HepG2 (cell line): ENCODE data around the gene CAND2. TPM values are rescaled to one million over a fixed set of nuclear protein-coding genes. Genes with fewer than 3 reads are reported as not detected.

ENCODE experiments used
- ATF7-NPFF ChIP-seq: sonication (generic); formaldehyde crosslinking; IDR thresholded peaks from 2 replicates; pipeline ENCODE4 v1.8.1; 2023; ENCODE audit warnings: mild to moderate bottlenecking, low read depth, missing genetic modification reagents, moderate library complexity
- CBFB ChIP-seq: sonication (generic); formaldehyde crosslinking; IDR thresholded peaks from 2 replicates; pipeline ENCODE4 v1.4.0; 2020; ENCODE audit warnings: missing genetic modification reagents
- EP300 ChIP-seq, 3 experiments: sonication (generic) in 1 of 3; formaldehyde crosslinking in 1 of 3; IDR thresholded peaks; 2 replicates each; pipeline versions ENCODE4 v1.5.1 to v1.6.1; 2011 to 2020; ENCODE audit warnings: low read depth in 2 of 3, low read length in 2 of 3, borderline replicate concordance in 1 of 3, improper control_type of control experiment in 1 of 3, mild to moderate bottlenecking in 1 of 3, missing genetic modification reagents in 1 of 3, moderate library complexity in 1 of 3
- FOXP1 ChIP-seq, 2 experiments: fragments of 450-650 bp in 1 of 2; IDR thresholded peaks; 2 replicates each; pipeline ENCODE4 v1.6.1; 2017 to 2018; ENCODE audit warnings: antibody characterized with exemption in 1 of 2
- MED1 ChIP-seq: sonication (generic); formaldehyde crosslinking; IDR thresholded peaks from 2 replicates; pipeline ENCODE4 v1.4.0; 2020; ENCODE audit warnings: missing genetic modification reagents
- NR1H2 ChIP-seq: sonication (generic); formaldehyde crosslinking; IDR thresholded peaks from 2 replicates; pipeline ENCODE4 v1.8.1; 2022; ENCODE audit warnings: low read depth, missing genetic modification reagents, borderline replicate concordance
- TARDBP ChIP-seq: sonication (generic); formaldehyde crosslinking; IDR thresholded peaks from 2 replicates; pipeline ENCODE4 v1.8.0; 2022; ENCODE audit warnings: mild to moderate bottlenecking, missing genetic modification reagents
- TCF7L2 ChIP-seq: IDR thresholded peaks from 2 replicates; pipeline ENCODE4 v1.6.1; 2011; ENCODE audit warnings: mild to moderate bottlenecking, low read depth, low read length, moderate library complexity
- YEATS2 ChIP-seq: sonication (generic); formaldehyde crosslinking; IDR thresholded peaks from 2 replicates; pipeline ENCODE4 v1.4.0; 2020; ENCODE audit warnings: missing genetic modification reagents, borderline replicate concordance
- ZFP36L1 ChIP-seq: sonication (generic); formaldehyde crosslinking; IDR thresholded peaks from 2 replicates; pipeline ENCODE4 v1.8.0; 2022; ENCODE audit warnings: mild to moderate bottlenecking, missing genetic modification reagents, moderate library complexity
- ZNF136 ChIP-seq: sonication (generic); formaldehyde crosslinking; IDR thresholded peaks from 2 replicates; pipeline ENCODE4 v1.8.1; 2022; ENCODE audit warnings: low read depth, mild to moderate bottlenecking, moderate library complexity, missing genetic modification reagents
- ZNF20 ChIP-seq: sonication (generic); formaldehyde crosslinking; IDR thresholded peaks from 2 replicates; pipeline ENCODE4 v1.4.0; 2020; ENCODE audit warnings: mild to moderate bottlenecking, moderate library complexity, missing genetic modification reagents
- ZNF24 ChIP-seq: fragments of 450-650 bp; IDR thresholded peaks from 2 replicates; pipeline ENCODE4 v1.6.1; 2017; ENCODE audit warnings: antibody characterized with exemption, mild to moderate bottlenecking
- ZNF274 ChIP-seq: sonication (generic); formaldehyde crosslinking; IDR thresholded peaks from 2 replicates; pipeline ENCODE4 v1.5.1; 2020; ENCODE audit warnings: mild to moderate bottlenecking, missing genetic modification reagents
- ZNF292 ChIP-seq: sonication (generic); formaldehyde crosslinking; IDR thresholded peaks from 2 replicates; pipeline ENCODE4 v1.8.1; 2022; ENCODE audit warnings: mild to moderate bottlenecking, low read depth, missing genetic modification reagents, borderline replicate concordance
- ZNF343 ChIP-seq: sonication (generic); formaldehyde crosslinking; IDR thresholded peaks from 2 replicates; pipeline ENCODE4 v1.4.0; 2020; ENCODE audit warnings: mild to moderate bottlenecking, missing genetic modification reagents
- ZNF619 ChIP-seq: sonication (generic); formaldehyde crosslinking; IDR thresholded peaks from 2 replicates; pipeline ENCODE4 v1.4.0; 2020; ENCODE audit warnings: mild to moderate bottlenecking, missing genetic modification reagents
- polyA plus RNA-seq, 8 experiments: library from polyadenylated mRNA; depleted of rRNA in 3 of 8; stranded (reverse) in 7 of 8; unstranded in 1 of 8; fragments of >200 nt; fragmentation: Illumina TruSeq in 4 of 8; extraction: Trizol in 4 of 8; gene quantifications; 2 replicates each; pipeline versions ENCODE4 v1.2.1 to v1.2.3, GENCODE V29; 2011 to 2016; ENCODE audit warnings: low read depth in 4 of 8, missing spikeins in 1 of 8, mixed read lengths in 1 of 8; ENCODE audit not compliant: insufficient read depth in 1 of 8
- total RNA-seq, 5 experiments: library from RNA; depleted of rRNA; stranded (reverse); fragments of >200 nt; fragmentation: Illumina TruSeq; extraction: Trizol; gene quantifications; 2 replicates each; pipeline ENCODE4 v1.2.3, GENCODE V29; 2016; ENCODE audit warnings: low read depth in 1 of 5
- TF ChIP-seq, protein P1 (sequence below): sonication (generic); formaldehyde crosslinking; IDR thresholded peaks from 2 replicates; pipeline ENCODE4 v1.5.0; 2020; ENCODE audit warnings: mild to moderate bottlenecking, missing genetic modification reagents, moderate library complexity
- TF ChIP-seq, protein P2 (sequence below): sonication (generic); formaldehyde crosslinking; IDR thresholded peaks from 2 replicates; pipeline ENCODE4 v1.8.1; 2023; ENCODE audit warnings: mild to moderate bottlenecking, moderate library complexity, missing genetic modification reagents
- TF ChIP-seq, protein P3 (sequence below): sonication (generic); formaldehyde crosslinking; IDR thresholded peaks from 2 replicates; pipeline ENCODE4 v1.5.0; 2020; ENCODE audit warnings: mild to moderate bottlenecking, missing genetic modification reagents, borderline replicate concordance
- TF ChIP-seq, protein P4 (sequence below): sonication (generic); formaldehyde crosslinking; IDR thresholded peaks from 2 replicates; pipeline ENCODE4 v1.5.1; 2020; ENCODE audit warnings: mild to moderate bottlenecking, missing genetic modification reagents, moderate library complexity

The CAND2 gene
- total and polyA plus RNA-seq, 2 of the 13 experiments (the other 11 are each of a cell fraction or from before 2014, with no cell fraction given) = 0.01 TPM; not detected in 1

DNA sequence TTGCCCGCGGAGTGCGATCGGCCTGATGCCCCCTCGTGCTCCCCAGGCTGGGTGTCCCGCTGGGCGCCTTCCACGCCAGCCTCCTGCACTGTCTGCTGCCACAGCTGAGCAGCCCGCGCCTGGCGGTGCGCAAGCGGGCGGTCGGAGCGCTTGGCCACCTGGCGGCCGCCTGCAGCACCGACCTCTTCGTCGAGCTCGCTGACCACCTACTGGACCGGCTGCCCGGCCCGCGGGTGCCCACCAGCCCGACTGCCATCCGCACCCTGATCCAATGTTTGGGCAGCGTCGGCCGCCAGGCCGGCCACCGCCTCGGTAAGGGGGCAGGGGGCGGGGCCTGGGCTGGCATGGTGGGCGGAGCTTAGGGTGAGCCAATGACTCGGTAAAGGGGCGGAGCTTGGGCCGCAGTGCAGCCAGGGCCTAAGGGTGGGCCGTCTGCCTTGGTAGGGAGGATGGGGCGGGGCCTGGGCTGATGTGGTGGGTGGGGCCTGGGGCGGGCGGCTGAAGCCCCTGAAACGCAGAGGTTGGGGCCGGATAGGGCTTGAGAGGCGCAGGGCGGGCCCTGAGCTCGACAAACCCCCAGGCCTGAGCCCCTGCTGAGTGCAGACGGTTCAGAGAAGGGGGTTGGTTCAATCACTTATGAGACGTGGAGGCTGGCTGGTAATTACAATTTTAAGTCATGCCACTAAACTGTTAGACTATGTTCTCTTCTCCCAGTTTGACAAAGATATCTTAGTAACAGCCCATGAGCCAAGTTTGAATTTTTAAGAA lies 13.7 kb downstream of the CAND2 start (continued):
- TF ChIP-seq ZNF20 (CRISPR knock-in tag) = no peak
- TF ChIP-seq TCF7L2 = no peak
- TF ChIP-seq NR1H2 (CRISPR knock-in tag) = no peak
- TF ChIP-seq, protein P1, sequence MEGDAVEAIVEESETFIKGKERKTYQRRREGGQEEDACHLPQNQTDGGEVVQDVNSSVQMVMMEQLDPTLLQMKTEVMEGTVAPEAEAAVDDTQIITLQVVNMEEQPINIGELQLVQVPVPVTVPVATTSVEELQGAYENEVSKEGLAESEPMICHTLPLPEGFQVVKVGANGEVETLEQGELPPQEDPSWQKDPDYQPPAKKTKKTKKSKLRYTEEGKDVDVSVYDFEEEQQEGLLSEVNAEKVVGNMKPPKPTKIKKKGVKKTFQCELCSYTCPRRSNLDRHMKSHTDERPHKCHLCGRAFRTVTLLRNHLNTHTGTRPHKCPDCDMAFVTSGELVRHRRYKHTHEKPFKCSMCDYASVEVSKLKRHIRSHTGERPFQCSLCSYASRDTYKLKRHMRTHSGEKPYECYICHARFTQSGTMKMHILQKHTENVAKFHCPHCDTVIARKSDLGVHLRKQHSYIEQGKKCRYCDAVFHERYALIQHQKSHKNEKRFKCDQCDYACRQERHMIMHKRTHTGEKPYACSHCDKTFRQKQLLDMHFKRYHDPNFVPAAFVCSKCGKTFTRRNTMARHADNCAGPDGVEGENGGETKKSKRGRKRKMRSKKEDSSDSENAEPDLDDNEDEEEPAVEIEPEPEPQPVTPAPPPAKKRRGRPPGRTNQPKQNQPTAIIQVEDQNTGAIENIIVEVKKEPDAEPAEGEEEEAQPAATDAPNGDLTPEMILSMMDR (CRISPR knock-in tag) = peak; percentile 75
- TF ChIP-seq MED1 = no peak
- TF ChIP-seq, protein P2, sequence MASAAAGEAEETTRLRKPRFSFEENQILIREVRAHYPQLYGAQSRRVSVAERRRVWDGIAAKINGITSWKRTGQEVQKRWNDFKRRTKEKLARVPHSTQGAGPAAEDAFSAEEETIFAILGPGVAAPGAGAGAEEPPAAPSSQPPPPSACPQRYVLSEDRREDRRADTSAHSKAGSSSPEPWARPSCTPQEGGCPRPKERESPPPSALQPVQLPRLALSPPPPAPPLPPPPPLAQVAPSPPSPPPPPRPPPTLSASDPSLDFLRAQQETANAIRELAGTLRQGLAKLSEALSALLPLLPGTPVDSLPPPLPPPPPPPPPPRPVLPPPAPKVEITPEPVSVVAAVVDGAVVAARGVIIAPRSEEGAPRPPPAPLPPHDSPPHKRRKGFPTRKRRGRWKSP (CRISPR knock-in tag) = peak; percentile 54; the same call in 1 of the 2 replicates
- TF ChIP-seq FOXP1 (IDR thresholded peaks at IDR 0.05) = no peak
- TF ChIP-seq FOXP1 (CRISPR knock-in tag; IDR thresholded peaks at IDR 0.05) = no peak
- TF ChIP-seq ZNF24 = no peak
- no peak for TF ChIP-seq ZNF343 (CRISPR knock-in tag)
- peak; percentile 90 for TF ChIP-seq ZNF619 (CRISPR knock-in tag)
- TF ChIP-seq ATF7-NPFF (CRISPR knock-in tag) = peak; percentile 68; the same call in 1 of the 2 replicates
- TF ChIP-seq CBFB = peak; percentile 73
- no peak for TF ChIP-seq ZNF292 (CRISPR knock-in tag)
- TF ChIP-seq ZFP36L1 = no peak
- no peak for TF ChIP-seq EP300 (IDR thresholded peaks at IDR 0.05; ENCODE audit: low read depth in 2 of 2, low read length in 2 of 2)
- TF ChIP-seq EP300 (CRISPR knock-in tag; IDR thresholded peaks at IDR 0.05; ENCODE audit: borderline replicate concordance) = no peak
- TF ChIP-seq, protein P3, sequence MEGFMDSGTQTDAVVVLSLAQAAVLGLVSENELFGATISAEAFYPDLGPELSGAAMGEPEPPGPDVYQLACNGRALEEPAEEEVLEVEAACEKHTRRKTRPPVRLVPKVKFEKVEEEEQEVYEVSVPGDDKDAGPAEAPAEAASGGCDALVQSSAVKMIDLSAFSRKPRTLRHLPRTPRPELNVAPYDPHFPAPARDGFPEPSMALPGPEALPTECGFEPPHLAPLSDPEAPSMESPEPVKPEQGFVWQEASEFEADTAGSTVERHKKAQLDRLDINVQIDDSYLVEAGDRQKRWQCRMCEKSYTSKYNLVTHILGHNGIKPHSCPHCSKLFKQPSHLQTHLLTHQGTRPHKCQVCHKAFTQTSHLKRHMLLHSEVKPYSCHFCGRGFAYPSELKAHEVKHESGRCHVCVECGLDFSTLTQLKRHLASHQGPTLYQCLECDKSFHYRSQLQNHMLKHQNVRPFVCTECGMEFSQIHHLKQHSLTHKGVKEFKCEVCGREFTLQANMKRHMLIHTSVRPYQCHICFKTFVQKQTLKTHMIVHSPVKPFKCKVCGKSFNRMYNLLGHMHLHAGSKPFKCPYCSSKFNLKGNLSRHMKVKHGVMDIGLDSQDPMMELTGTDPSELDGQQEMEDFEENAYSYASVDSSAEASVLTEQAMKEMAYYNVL (CRISPR knock-in tag) = no peak
- TF ChIP-seq, protein P4, sequence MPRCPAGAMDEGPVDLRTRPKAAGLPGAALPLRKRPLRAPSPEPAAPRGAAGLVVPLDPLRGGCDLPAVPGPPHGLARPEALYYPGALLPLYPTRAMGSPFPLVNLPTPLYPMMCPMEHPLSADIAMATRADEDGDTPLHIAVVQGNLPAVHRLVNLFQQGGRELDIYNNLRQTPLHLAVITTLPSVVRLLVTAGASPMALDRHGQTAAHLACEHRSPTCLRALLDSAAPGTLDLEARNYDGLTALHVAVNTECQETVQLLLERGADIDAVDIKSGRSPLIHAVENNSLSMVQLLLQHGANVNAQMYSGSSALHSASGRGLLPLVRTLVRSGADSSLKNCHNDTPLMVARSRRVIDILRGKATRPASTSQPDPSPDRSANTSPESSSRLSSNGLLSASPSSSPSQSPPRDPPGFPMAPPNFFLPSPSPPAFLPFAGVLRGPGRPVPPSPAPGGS = 0 out of 2 replicates have a peak, but pooled peaks have one; percentile 17
- 0 out of 2 replicates have a peak, but pooled peaks have one; percentile 53 for TF ChIP-seq YEATS2 (CRISPR knock-in tag)
- peak; percentile 59 for TF ChIP-seq TARDBP (CRISPR knock-in tag)
- no peak for TF ChIP-seq ZNF136 (CRISPR knock-in tag)
- peak; percentile 59; the same call in 1 of the 2 replicates for TF ChIP-seq ZNF274 (CRISPR knock-in tag)
